Activated CD8-positive, alpha-beta T cell treated with anti-CD3 and anti-CD28 coated beads for 36 hours (primary cell): ENCODE results near the gene LRRC3C. TPM values are rescaled to one million over a fixed set of nuclear protein-coding genes. Genes with fewer than 3 reads are reported as not detected.

ENCODE experiments used
- ATAC-seq: fragments of 200-7000 bp; cut with Tn5 transposase; one replicate; pipeline ENCODE4 v1.10.0; 2021; ENCODE audit warnings: mild to moderate bottlenecking, moderate library complexity
- CTCF ChIA-PET: fragments of 350-600 bp; sonication (Branson Sonifier 250); formaldehyde crosslinking; loops from one replicate; lab custom pipeline; 2021; ENCODE audit warnings: antibody characterized with exemption; lab: Charles Lee
- POLR2A ChIA-PET: fragments of 350-600 bp; sonication (Branson Sonifier 250); formaldehyde crosslinking; loops from one replicate; lab custom pipeline; 2021; ENCODE audit warnings: antibody characterized with exemption; lab: Charles Lee
- DNase-seq: peaks from one replicate; pipeline ENCODE4 v3.0.0-alpha.2; 2020
- H3K27ac Mint-ChIP-seq: one replicate; pipeline ENCODE4 v1.8.0; 2021; ENCODE audit warnings: mild to moderate bottlenecking, mixed read lengths
- H3K27me3 Mint-ChIP-seq: one replicate; pipeline ENCODE4 v1.8.0; 2021; ENCODE audit warnings: mixed read lengths
- H3K36me3 Mint-ChIP-seq: one replicate; pipeline ENCODE4 v1.8.0; 2021; ENCODE audit warnings: low read depth, mixed read lengths
- H3K4me1 Mint-ChIP-seq: one replicate; pipeline ENCODE4 v1.8.0; 2021; ENCODE audit warnings: low read depth, mixed read lengths
- H3K4me3 Mint-ChIP-seq: one replicate; pipeline ENCODE4 v1.8.0; 2021; ENCODE audit warnings: mild to moderate bottlenecking, moderate library complexity, mixed read lengths
- H3K9me3 Mint-ChIP-seq: one replicate; pipeline ENCODE4 v1.8.0; 2021; ENCODE audit warnings: mixed read lengths
- intact Hi-C: fragments of 100-400 bp; cut with micrococcal nuclease; formaldehyde crosslinking; loops from one replicate; pipeline ENCODE4 v1.10.0; 2022
- total RNA-seq, 2 experiments: library from RNA; stranded (reverse); gene quantifications; one replicate each; pipeline ENCODE4 v1.2.3, GENCODE V29; 2021
- TF ChIP-seq, protein P1 (sequence below): fragments of 200-600 bp; IDR thresholded peaks from one replicate; pipeline ENCODE4 v1.8.0; 2022; ENCODE audit warnings: antibody characterized with exemption, mild to moderate bottlenecking

Gene LRRC3C
- total RNA-seq, 2 experiments from 2014 or later = not detected

- Mint-ChIP-seq H3K9me3 (no peaks in the 10 kb centered on the region), H3K4me3 (no peak overlapping the region), H3K27me3 (no peaks in the 10 kb centered on the region), H3K27ac (no peak overlapping the region), H3K36me3 (peaks cover 14% of the 10 kb centered on the region), H3K4me1 (peaks cover 22% of the 10 kb centered on the region)
- TF ChIP-seq, protein P1, sequence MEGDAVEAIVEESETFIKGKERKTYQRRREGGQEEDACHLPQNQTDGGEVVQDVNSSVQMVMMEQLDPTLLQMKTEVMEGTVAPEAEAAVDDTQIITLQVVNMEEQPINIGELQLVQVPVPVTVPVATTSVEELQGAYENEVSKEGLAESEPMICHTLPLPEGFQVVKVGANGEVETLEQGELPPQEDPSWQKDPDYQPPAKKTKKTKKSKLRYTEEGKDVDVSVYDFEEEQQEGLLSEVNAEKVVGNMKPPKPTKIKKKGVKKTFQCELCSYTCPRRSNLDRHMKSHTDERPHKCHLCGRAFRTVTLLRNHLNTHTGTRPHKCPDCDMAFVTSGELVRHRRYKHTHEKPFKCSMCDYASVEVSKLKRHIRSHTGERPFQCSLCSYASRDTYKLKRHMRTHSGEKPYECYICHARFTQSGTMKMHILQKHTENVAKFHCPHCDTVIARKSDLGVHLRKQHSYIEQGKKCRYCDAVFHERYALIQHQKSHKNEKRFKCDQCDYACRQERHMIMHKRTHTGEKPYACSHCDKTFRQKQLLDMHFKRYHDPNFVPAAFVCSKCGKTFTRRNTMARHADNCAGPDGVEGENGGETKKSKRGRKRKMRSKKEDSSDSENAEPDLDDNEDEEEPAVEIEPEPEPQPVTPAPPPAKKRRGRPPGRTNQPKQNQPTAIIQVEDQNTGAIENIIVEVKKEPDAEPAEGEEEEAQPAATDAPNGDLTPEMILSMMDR = no peak
- POLR2A ChIA-PET = interaction anchor here (0.9 to 1.9 kb wide), 6 partner anchors 14 to 114 kb away, joined by 3 to 6 read pairs (median 4); no protein-coding TSS in a partner anchor
- ATAC-seq = no peak
- intact Hi-C loops = no loop called here
- CTCF ChIA-PET = interaction anchor here (1.0 to 3.0 kb wide), 10 partner anchors 14 to 357 kb away, joined by 3 to 40 read pairs (median 8); partner anchors contain the start of gene ORMDL3
- no peak for DNase-seq
These were observed 51.6 kb downstream of the LRRC3C start for GRCh38 chr17:39979016-39979670.

DNA sequence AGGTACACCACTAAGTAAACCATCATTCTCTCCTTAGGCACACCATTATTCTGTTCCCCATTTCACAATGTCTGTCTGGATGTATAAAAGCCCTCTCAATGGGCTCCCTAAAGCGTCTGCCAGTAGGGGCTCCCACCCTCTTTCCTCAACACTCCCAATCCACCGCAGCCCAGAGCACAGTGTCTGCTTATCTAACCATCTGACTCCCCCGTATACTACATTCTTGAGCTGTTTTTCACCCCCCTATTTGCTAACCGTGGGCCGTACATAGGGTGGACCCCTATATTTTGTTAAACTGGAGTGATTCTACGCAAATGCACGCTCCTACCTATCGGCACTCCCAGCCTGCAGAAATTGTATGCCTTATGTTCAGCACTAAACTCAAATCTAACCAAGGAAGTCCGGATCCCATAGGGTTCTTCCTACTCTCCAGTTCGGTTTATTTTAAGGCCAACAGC lies 52.4 kb downstream of the LRRC3C start:
- TF ChIP-seq, protein P1 = no peak
- intact Hi-C loops = loop anchor here (10.0 kb wide), 2 partner anchors 115 to 355 kb away; partner anchors contain the start of genes IKZF3, PPP1R1B and ZPBP2
- Mint-ChIP-seq H3K27ac (peak overlapping the region; percentile 92), H3K4me1 (peaks cover 25% of the 10 kb centered on the region), H3K36me3 (peaks cover 21% of the 10 kb centered on the region), H3K4me3 (peak overlapping the region; percentile 92), H3K9me3 (no peaks in the 10 kb centered on the region), H3K27me3 (no peaks in the 10 kb centered on the region)
- ATAC-seq (peak; percentile 3), DNase-seq (peak; percentile 10)
- ChIA-PET CTCF (interaction anchor here (0.9 to 3.0 kb wide), 22 partner anchors 8 to 358 kb away, joined by 3 to 40 read pairs (median 4); partner anchors contain the start of genes ERBB2 and ORMDL3), POLR2A (interaction anchor here (0.5 to 1.9 kb wide), 11 partner anchors 10 to 361 kb away, joined by 3 to 6 read pairs (median 3); partner anchors contain the start of gene MIEN1)

DNA sequence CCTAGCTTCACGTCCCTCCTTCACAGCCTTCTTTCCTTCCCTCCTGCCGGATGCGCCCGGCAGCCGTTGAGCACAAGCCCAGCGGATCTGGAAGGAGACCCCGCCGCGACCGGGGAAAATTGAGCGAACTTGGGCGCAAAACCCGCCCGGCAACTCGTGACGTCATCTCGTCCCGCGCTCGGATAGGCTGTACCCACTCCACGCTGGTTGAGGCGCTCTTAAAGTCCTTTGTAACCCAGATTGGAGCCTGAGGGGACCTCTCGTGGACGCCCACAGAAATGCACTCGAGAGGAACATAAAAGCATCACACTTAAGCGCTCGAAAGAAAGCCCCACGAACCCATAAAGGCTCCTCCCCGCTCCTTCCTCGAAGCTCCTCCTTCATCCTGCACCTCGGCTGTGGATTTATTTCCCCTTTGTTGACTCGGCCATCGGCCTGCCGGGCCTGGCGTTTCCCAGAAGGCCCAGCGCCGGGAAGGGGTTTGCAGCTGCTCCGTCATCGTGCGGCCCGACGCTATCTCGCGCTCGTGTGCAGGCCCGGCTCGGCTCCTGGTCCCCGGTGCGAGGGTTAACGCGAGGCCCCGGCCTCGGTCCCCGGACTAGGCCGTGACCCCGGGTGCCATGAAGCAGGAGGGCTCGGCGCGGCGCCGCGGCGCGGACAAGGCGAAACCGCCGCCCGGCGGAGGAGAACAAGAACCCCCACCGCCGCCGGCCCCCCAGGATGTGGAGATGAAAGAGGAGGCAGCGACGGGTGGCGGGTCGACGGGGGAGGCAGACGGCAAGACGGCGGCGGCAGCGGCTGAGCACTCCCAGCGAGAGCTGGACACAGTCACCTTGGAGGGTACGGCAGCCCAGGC lies 53.0 kb downstream of the LRRC3C start, which contains the start of gene PSMD3:
PSMD3 (plus strand) TSS at position 457 of the 856 bp plus-strand sequence; CDS start at position 621, 164 bp downstream.
- no peaks in the 10 kb centered on the region for H3K27me3 Mint-ChIP-seq
- TF ChIP-seq, protein P1 = peak; percentile 50
- H3K4me1 Mint-ChIP-seq = peaks cover 25% of the 10 kb centered on the region
- peak; percentile 100 for DNase-seq
- peak within 1 kb of the TSS; percentile 92 for H3K4me3 Mint-ChIP-seq
- intact Hi-C loops = loop anchor here (10.0 kb wide), 2 partner anchors 116 to 356 kb away; partner anchors contain the start of genes IKZF3, PPP1R1B and ZPBP2
- POLR2A ChIA-PET = interaction anchor here (0.5 to 2.0 kb wide), 14 partner anchors 10 to 362 kb away, joined by 3 to 6 read pairs (median 3); partner anchors contain the start of genes CASC3 and MIEN1
- no peaks in the 10 kb centered on the region for H3K9me3 Mint-ChIP-seq
- H3K36me3 Mint-ChIP-seq = peaks cover 28% of the 10 kb centered on the region
- CTCF ChIA-PET = interaction anchor here (0.7 to 3.0 kb wide), 31 partner anchors 8 to 359 kb away, joined by 3 to 40 read pairs (median 4); partner anchors contain the start of genes ERBB2, GSDMA and ORMDL3
- ATAC-seq = peak; percentile 96
- H3K27ac Mint-ChIP-seq = peak within 1 kb of the TSS; percentile 92

- ChIA-PET POLR2A (interaction anchor here (0.6 to 2.0 kb wide), 7 partner anchors 18 to 363 kb away, joined by 3 to 6 read pairs (median 4); partner anchors contain the start of genes CASC3 and MIEN1), CTCF (interaction anchor here (0.6 to 3.0 kb wide), 29 partner anchors 9 to 360 kb away, joined by 3 to 40 read pairs (median 4); partner anchors contain the start of genes ERBB2, GSDMA, MED24 and ORMDL3)
- intact Hi-C loops = loop anchor here (10.0 kb wide), 2 partner anchors 116 to 356 kb away; partner anchors contain the start of genes IKZF3, PPP1R1B and ZPBP2
- Mint-ChIP-seq H3K4me1 (peaks cover 25% of the 10 kb centered on the region), H3K9me3 (no peaks in the 10 kb centered on the region), H3K27me3 (no peaks in the 10 kb centered on the region), H3K27ac (peak overlapping the region; percentile 92), H3K36me3 (peaks cover 34% of the 10 kb centered on the region), H3K4me3 (peak overlapping the region; percentile 92)
- DNase-seq = no peak
- ATAC-seq = no peak
- TF ChIP-seq, protein P1 = no peak
These were observed 53.7 kb downstream of the LRRC3C start for GRCh38 chr17:39981207-39981741.
